GM18907 (cell line): ENCODE results near the gene CMIP.

ENCODE experiments used
- ATAC-seq: cut with Tn5 transposase; IDR thresholded peaks from one replicate; pipeline ENCODE4 v1.9.1; 2021; ENCODE audit warnings: mild to moderate bottlenecking, moderate library complexity; ENCODE audit not compliant: unreplicated experiment

The CMIP gene

GRCh38 chr16:81445966-81446906, 1.6 kb downstream of the CMIP start:
- ATAC-seq, result no peak

DNA sequence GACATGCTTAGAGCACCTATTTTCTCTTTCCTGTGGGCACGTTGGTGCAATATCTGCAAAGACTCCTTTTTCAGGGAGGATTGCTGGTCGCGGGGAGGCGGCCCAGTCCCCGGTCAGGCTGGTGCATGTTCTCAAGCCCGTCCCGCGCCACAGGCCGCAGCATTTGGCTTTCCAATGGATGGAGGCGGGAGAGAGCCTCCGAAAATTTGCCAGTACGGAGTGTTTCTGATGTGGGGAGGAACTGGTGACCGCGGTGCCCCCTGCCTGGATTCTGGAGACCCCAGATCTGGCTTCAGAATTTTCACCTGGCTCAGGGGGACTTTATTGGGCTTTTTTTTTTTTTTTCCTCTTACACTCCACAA, 2.3 kb downstream of the CMIP start:
- no peak for ATAC-seq

DNA sequence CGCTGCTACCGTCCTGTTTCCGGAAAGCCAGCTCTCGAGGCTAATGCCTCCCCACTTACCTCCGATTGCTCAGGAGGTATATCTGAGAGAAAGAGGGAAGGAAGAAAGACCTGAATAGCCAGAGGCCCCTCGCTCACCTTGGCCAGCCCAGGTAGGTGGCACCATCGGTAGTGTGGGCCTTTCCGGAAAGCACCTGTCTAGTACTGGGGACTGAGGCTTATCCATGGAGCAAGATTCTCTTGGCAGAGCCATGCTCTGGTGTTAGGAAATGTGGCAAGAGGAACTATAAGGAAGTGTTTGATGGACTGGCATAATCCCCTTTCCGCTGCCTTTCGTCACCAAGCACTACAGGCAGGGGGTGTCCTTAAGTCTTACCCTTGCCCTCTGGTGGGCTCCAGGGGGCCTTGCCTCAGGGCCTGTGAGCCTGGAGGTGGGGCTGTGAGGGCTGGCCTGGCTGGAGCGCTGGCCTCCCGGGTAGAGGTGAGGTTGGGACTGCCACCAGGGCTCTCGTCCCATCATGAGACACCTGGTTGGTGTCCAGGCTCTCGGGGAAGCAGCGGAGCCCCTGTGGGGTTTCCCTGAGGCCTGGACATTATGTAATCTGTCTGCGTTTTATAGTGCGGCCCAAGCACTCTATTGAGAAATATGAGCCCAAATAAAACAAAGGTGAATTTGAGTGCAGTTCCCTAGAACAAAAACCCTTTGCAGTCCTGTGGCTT, 2.9 kb downstream of the CMIP start:
- no peak for ATAC-seq

DNA sequence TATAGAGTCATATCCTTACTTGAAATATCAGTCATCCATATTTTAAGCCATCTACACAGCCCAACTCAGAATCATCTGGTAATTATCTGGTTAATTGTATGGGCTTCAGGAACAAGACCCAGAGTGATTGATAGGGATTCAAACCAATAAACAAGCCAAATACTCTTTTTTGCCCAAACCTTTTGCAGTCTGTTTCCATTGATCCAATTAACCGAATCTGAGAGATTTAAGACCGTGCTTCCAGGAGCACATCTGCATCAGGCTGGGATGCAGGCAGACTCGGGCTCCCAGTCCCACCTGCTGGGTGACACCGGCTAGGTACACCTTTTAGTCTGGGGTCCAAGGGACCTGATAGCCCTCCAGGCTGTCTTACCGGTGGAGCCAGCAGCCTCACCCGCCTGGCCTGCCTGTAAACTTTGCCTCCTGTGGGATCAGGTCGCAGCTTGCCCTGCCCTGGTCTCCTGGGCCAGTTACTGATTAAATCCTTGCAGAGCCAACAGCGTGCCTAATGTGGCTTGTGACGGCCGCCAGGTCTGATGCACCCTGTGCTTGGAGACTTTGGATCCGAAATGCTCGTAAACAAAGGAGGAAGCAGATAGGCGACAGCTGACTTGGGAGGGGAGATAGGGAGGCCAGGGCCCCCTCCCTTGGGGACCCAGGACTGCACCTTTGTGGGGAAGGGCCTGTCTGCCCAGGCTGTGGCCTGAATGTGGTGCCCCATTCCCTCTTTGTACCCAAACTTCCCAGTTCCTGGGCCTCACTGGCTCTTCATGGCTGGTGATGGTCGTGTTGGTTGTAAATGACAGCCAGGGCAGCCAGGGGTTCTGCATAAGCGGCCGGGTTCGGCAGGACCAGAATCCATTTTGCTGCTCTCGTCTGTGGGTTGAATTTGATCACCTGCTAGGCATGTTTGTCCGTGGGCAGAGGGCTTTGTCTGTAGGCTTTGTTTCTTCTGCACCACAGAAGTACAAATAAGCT, 3.8 kb downstream of the CMIP start:
- no peak for ATAC-seq

GRCh38 chr16:81449241-81449640, 4.6 kb downstream of the CMIP start:
- ATAC-seq, result no peak

DNA sequence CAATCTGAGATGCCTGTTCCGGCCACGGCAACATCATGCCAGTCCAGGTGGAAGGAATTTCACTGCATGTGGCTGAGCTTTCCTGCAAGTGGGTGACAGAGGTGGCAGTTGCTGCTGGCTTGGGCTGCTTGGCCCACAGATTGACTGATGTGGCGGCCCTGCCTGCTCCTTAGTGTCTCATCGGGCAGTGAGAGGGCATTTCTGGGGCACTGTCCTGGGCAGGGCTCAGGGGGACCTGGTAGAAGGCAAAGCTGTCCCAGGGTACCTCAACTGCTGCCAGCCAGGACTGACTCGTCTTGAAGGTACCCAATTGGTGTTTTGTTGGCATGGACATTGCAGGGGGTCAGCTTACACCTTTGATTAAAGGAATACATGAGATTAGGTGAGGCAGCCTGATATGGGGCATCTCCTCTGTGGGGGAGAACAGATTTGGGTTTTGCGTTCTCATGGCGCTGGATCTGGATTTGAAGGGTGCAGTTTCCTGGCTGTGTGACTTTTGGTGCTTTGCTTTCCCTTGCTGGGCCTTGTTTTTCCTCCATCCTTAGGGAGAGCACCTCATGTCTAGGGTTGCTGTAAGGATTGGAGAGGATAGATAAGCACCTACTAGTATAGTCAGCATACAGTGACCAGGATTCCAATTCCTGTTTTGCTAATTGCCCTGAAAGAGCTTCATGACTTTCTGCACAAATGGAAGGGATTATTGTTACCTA, 5.4 kb downstream of the CMIP start:
- no peak for ATAC-seq

GRCh38 chr16:81450783-81451491, 6.3 kb downstream of the CMIP start:
- no peak for ATAC-seq

DNA sequence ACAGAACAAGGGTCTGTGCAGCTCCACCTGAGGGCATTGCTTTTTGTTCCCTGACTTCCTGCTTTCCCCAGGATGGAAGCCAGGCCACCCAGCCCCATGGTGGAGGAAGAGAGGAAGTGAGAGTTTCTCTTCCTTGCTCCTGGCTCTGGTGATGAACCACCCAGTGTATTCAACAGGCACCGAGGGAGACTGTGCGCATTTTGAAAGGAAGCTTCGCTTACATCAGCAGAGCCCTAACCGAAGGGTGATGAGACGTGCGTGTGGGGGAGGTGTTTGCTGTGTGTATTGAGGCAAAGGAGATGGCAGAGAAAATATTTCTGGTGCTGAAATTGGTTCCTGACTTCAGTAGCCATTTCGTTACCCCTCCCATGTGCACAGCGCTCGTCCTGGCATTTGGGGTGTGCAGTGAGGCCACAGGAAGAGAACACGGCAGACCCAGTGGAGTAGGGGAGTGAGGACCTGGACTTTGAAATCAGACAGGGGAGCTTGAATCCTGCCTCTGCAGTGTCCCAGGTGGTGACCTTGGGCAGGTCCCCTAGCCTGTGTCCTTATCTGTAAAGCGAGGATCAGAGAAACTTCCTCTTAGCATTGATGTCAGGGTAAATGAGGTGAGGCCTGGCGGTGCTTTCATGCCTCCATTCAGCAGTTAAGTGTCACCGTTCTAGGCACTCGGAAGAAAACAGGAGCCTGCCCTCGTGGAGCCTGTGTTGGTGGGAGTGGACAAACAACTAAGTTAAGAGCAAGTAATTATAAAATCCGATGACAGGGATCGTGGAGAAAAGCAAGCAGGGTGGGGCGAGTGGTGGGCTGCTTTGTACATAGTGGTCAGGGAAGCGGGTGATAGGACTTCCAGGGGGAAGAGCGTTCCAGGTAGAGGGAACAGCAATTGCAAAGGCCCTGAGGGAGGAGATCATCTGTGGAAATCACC, 7.4 kb downstream of the CMIP start:
- no peak for ATAC-seq

DNA sequence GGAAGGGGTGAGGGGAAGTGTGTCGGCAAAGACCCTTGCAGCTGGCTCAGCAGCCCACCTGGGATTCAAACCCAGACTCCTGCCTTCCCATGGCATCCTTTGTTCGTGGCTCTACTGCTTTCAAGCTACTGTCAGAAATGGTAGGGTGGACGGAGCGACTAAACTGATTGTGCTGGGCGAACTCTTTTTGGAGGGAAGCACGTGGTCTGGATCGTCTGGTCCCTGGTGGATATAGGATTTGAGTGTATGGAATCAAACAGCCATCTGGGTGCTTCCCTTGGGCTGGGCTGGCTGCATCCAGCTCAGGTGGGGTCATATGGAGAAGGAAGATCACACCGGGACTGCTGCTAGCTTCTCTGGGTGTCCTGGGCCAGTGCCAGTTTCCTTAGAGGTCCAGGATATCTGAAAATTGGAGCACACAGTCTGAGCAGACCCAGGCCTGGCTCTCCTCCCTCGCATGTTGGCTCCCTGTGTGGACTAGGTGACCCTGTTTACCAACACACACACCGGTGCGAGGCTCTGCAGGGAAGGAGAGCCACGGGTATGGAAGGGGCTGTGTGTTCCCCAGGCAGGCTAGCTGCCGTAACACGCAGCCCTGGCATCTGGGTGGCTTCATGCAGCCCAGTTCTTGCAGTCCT, 8.6 kb downstream of the CMIP start:
- no peak for ATAC-seq

- no peak for ATAC-seq
These were observed 9.4 kb downstream of the CMIP start for GRCh38 chr16:81454044-81454443.

GRCh38 chr16:81455006-81455405, 10.4 kb downstream of the CMIP start:
- ATAC-seq, result no peak

- ATAC-seq, result no peak
These were observed 11.3 kb downstream of the CMIP start for GRCh38 chr16:81455720-81456494.

GRCh38 chr16:81456523-81457325, 12.1 kb downstream of the CMIP start:
- no peak for ATAC-seq

DNA sequence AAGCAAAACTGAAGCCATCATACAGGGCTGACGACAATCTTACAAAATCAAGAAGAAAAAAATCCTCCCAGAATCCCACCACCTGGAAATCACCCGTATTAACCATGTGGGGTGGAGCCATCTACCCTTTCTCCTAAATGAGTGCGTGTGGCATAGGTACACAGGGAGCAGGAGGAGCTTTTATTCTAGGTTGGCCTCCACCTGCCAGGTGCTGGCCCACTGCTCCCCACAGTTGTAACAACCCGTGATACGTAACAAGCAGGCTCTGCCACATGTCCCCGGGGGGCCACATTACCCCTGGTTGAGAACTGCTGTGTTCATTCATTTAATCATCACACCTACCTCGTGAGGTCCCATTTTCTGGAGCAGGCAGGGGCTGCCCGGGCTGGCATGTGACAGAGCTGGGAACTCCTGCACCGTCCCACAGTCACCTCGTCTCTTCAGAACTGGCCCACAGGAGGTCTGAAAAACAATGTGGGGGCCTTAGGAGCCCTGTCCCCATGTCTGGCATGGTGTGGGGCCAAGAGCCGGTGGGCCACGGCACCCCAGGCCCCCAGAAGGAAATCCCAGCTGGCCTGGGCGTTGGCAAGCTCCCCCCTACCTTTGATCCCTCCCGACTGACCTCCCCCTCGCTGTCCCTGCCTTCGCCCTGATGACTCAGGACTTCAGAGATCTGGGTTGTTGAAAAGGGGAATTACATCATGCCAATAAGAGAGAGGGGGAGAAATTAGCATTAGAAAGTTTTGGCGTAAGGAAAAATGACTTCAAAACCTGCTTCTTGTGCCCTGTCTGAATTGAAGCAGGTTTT, 12.9 kb downstream of the CMIP start:
- ATAC-seq, result no peak

GRCh38 chr16:81458149-81458669, 13.6 kb downstream of the CMIP start:
- no peak for ATAC-seq
